Thyroid gland (tissue), 4 donors: ENCODE results near the gene SLC6A6.

Experiments used
- POLR2A ChIP-seq, 2 donors: fragments of 450-650 bp; IDR thresholded peaks; one replicate each; pipeline ENCODE4 v1.6.1; 2017; ENCODE audit warnings: antibody characterized with exemption in 2 of 2, mild to moderate bottlenecking in 2 of 2, moderate library complexity in 1 of 2
- TF ChIP-seq, protein P1 (sequence below), 6 experiments: fragments of 200-600 bp in 3 of 6; fragments of 450-650 bp in 3 of 6; sonication (generic) in 3 of 6; IDR thresholded peaks; one replicate each; pipeline ENCODE4 v1.5.1; 2016 to 2019; ENCODE audit warnings: antibody characterized with exemption in 6 of 6, mild to moderate bottlenecking in 2 of 6, inconsistent platforms in 1 of 6, moderate library complexity in 1 of 6

DNA sequence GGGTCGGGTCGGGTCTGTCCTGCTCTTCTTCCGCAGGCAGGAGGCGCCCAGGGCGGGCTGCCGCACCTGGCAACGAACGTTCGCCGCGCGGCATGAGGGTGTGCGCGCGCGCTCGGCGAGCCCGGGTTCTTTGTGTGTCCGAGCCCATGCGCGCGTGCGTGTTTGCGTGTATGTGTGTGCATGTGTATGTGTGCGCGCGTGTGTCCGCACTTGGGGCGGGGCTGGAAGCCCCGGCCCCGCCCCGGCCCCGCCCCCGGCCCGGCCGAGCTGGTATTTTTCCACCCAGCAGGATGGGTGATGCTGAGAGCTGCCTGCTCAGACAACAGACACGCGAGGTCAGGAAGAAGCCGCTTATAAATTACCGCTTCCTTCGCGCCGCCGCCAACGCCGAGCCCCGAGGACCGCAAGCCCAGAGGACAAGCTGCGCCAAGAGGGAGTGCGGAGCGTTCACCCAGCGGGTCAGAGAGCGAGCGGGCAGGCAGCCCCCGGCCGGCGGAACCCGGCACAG lies at the start of gene SLC6A6:
- TF ChIP-seq, protein P1, sequence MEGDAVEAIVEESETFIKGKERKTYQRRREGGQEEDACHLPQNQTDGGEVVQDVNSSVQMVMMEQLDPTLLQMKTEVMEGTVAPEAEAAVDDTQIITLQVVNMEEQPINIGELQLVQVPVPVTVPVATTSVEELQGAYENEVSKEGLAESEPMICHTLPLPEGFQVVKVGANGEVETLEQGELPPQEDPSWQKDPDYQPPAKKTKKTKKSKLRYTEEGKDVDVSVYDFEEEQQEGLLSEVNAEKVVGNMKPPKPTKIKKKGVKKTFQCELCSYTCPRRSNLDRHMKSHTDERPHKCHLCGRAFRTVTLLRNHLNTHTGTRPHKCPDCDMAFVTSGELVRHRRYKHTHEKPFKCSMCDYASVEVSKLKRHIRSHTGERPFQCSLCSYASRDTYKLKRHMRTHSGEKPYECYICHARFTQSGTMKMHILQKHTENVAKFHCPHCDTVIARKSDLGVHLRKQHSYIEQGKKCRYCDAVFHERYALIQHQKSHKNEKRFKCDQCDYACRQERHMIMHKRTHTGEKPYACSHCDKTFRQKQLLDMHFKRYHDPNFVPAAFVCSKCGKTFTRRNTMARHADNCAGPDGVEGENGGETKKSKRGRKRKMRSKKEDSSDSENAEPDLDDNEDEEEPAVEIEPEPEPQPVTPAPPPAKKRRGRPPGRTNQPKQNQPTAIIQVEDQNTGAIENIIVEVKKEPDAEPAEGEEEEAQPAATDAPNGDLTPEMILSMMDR (IDR thresholded peaks at IDR 0.05) = peak in 3 of 6 experiments; percentile 57 to 71 (median 70)
- peak; percentile 57 to 87 for TF ChIP-seq POLR2A (IDR thresholded peaks at IDR 0.05)
